Activated CD8-positive, alpha-beta memory T cell treated with anti-CD3 and anti-CD28 coated beads for 48 hours (primary cell): ENCODE results near the gene TP53BP1.
"Not testable (repeated sequence)": the region's sequence is repeated elsewhere in the genome, so short reads cannot be mapped to it uniquely, and the experiment has no call there.

Experiments
- DNase-seq, 3 experiments: peaks; one replicate each; pipeline ENCODE4 v3.0.0-alpha.2; 2020; ENCODE audit warnings: low read depth in 2 of 3, low spot score in 2 of 3

TP53BP1 gene

GRCh38 chr15:43420435-43420834 lies 72.5 kb downstream of the TP53BP1 start:
- no peak for DNase-seq

GRCh38 chr15:43414196-43414595 lies 78.8 kb downstream of the TP53BP1 start:
- DNase-seq, result no peak

- no peak for DNase-seq
These were observed 80.9 kb downstream of the TP53BP1 start for GRCh38 chr15:43412096-43412495.

- no peak for DNase-seq
These were observed 82.3 kb downstream of the TP53BP1 start for GRCh38 chr15:43410572-43411214.

- DNase-seq, result no peak
These were observed 84.2 kb downstream of the TP53BP1 start for GRCh38 chr15:43408789-43409188.

GRCh38 chr15:43406808-43407207 lies 86.1 kb downstream of the TP53BP1 start:
- DNase-seq, result no peak

GRCh38 chr15:43406189-43406588 lies 86.8 kb downstream of the TP53BP1 start:
- no peak for DNase-seq

- no peak for DNase-seq
These were observed 88.8 kb downstream of the TP53BP1 start for GRCh38 chr15:43404130-43404529.

GRCh38 chr15:43403616-43404015 lies 89.3 kb downstream of the TP53BP1 start:
- no peak for DNase-seq

GRCh38 chr15:43402255-43402654 lies 90.7 kb downstream of the TP53BP1 start:
- no peak for DNase-seq

- DNase-seq, result not testable (repeated sequence)
These were observed 99.4 kb downstream of the TP53BP1 start for GRCh38 chr15:43393592-43393991.

- DNase-seq, result no peak
These were observed 102.2 kb downstream of the TP53BP1 start for GRCh38 chr15:43390723-43391122.

GRCh38 chr15:43383070-43383469 lies 109.9 kb downstream of the TP53BP1 start:
- DNase-seq, result no peak

GRCh38 chr15:43382310-43382709 lies 110.6 kb downstream of the TP53BP1 start:
- DNase-seq, result no peak

GRCh38 chr15:43378601-43379000 lies 114.4 kb downstream of the TP53BP1 start:
- no peak for DNase-seq

- no peak for DNase-seq
These were observed 116.8 kb downstream of the TP53BP1 start for GRCh38 chr15:43376017-43376705.

- DNase-seq, result peak; percentile 55 to 75 (median 74)
These were observed 121.7 kb downstream of the TP53BP1 start, which contains the start of the genes TUBGCP4 and ZSCAN29 for GRCh38 chr15:43370975-43371974. TSS of gene TUBGCP4 (plus strand) at chr15:43371101. CDS start at chr15:43371355, 254 bp downstream. TSS of gene ZSCAN29 (minus strand) at chr15:43371043. CDS start at chr15:43369913, 1,130 bp downstream.

- DNase-seq, result peak in 1 of 3 experiments; percentile 3
These were observed 122.5 kb downstream of the TP53BP1 start for GRCh38 chr15:43370310-43370974.

GRCh38 chr15:43361313-43361903 lies 131.5 kb downstream of the TP53BP1 start:
- no peak for DNase-seq

GRCh38 chr15:43360821-43361220 lies 132.1 kb downstream of the TP53BP1 start:
- no peak for DNase-seq
